ENCODE measurements around the gene THAP4.
"Not testable (repeated sequence)": the region's sequence is repeated elsewhere in the genome, so short reads cannot be mapped to it uniquely, and the experiment has no call there.

Gene THAP4

GRCh38 chr2:241575624-241576292, 61.2 kb downstream of the THAP4 start:
- no peak overlapping the region for H3K4me3 ChIP-seq (ENCODE audit: low read depth, low read length)
- TF ChIP-seq CTCF (IDR thresholded peaks at IDR 0.05; ENCODE audit: low read depth, low read length), result no peak

GRCh38 chr2:241574911-241575623, 61.9 kb downstream of the THAP4 start:
- no peak overlapping the region for H3K4me3 ChIP-seq (ENCODE audit: low read depth, low read length)
- no peak for TF ChIP-seq CTCF (IDR thresholded peaks at IDR 0.05; ENCODE audit: low read depth, low read length)

- TF ChIP-seq CTCF (IDR thresholded peaks at IDR 0.05; ENCODE audit: low read depth, low read length), result no peak
- no peak overlapping the region for H3K4me3 ChIP-seq (ENCODE audit: low read depth, low read length)
These were observed 63.2 kb downstream of the THAP4 start for GRCh38 chr2:241573741-241574140.

- H3K4me3 ChIP-seq (ENCODE audit: low read depth, low read length), result not testable (repeated sequence)
These were observed 63.9 kb downstream of the THAP4 start for GRCh38 chr2:241572915-241573651.

GRCh38 chr2:241571821-241572620, 64.9 kb downstream of the THAP4 start:
- no peak overlapping the region for H3K4me3 ChIP-seq (ENCODE audit: low read depth, low read length)
- TF ChIP-seq CTCF (IDR thresholded peaks at IDR 0.05; ENCODE audit: low read depth, low read length), result no peak

GRCh38 chr2:241570961-241571581, 65.9 kb downstream of the THAP4 start:
- H3K4me3 ChIP-seq (ENCODE audit: low read depth, low read length), result no peak overlapping the region
- no peak for TF ChIP-seq CTCF (IDR thresholded peaks at IDR 0.05; ENCODE audit: low read depth, low read length)

- TF ChIP-seq CTCF (IDR thresholded peaks at IDR 0.05; ENCODE audit: low read depth, low read length), result no peak
- no peak overlapping the region for H3K4me3 ChIP-seq (ENCODE audit: low read depth, low read length)
These were observed 67.1 kb downstream of the THAP4 start for GRCh38 chr2:241569831-241570281.

Measured in WI38 (cell line).